Sigmoid colon (tissue), 3 donors: ENCODE data around the gene CDK8.
A peak's percentile ranks its signal among the peaks of the same experiment; 100 is the strongest.

Source experiments
- CTCF ChIP-seq, 4 experiments: fragments of 450-650 bp in 3 of 4; fragments of 200-600 bp in 1 of 4; IDR thresholded peaks; one replicate each; pipeline ENCODE4 v1.5.1; 2016 to 2019; ENCODE audit warnings: antibody characterized with exemption in 4 of 4, mild to moderate bottlenecking in 3 of 4, moderate library complexity in 2 of 4
- POLR2A ChIP-seq, 2 donors: fragments of 450-650 bp; IDR thresholded peaks; one replicate each; pipeline ENCODE4 v1.6.1; 2016; ENCODE audit warnings: antibody characterized with exemption in 2 of 2, mild to moderate bottlenecking in 2 of 2, moderate library complexity in 2 of 2

- TF ChIP-seq CTCF (IDR thresholded peaks at IDR 0.05) (peak in 1 of 4 experiments; percentile 20), POLR2A (IDR thresholded peaks at IDR 0.05) (no peak)
Measured at GRCh38 chr13:26425443-26426358, 171.8 kb downstream of the CDK8 start.
